ENCODE measurements around the gene PAGE5.

The PAGE5 gene

GRCh38 chrX:55220119-55220794, at the start of gene PAGE5:
TSS of gene PAGE5 (plus strand) at chrX:55220346. CDS start at chrX:55221383, 1,037 bp downstream.
- DNase-seq, result no peak

GRCh38 chrX:55187281-55187680, 32.9 kb upstream of the PAGE5 start:
- no peak for DNase-seq

GRCh38 chrX:55196688-55197087, 23.5 kb upstream of the PAGE5 start:
- DNase-seq, result no peak

GRCh38 chrX:55201930-55202579, 18.1 kb upstream of the PAGE5 start:
- DNase-seq, result no peak

GRCh38 chrX:55206162-55206941, 13.8 kb upstream of the PAGE5 start:
- DNase-seq, result no peak

- no peak for DNase-seq
Measured at GRCh38 chrX:55210931-55211677, 9.0 kb upstream of the PAGE5 start.

- DNase-seq, result no peak
Measured at GRCh38 chrX:55213381-55213780, 6.8 kb upstream of the PAGE5 start.

- DNase-seq, result peak; percentile 1
Measured at GRCh38 chrX:55240788-55241340, 20.7 kb downstream of the PAGE5 start.

- DNase-seq, result no peak
Measured at GRCh38 chrX:55253528-55253927, 33.4 kb downstream of the PAGE5 start.

- no peak for DNase-seq
Measured at GRCh38 chrX:55260806-55261205, 40.7 kb downstream of the PAGE5 start.

- no peak for DNase-seq
Measured at GRCh38 chrX:55264816-55265215, 44.7 kb downstream of the PAGE5 start, which contains the start of gene PAGE3. TSS of gene PAGE3 (minus strand) at chrX:55264916. CDS start at chrX:55263903, 1,013 bp downstream.

Data from eye (tissue), 1 donor.